ENCODE data around the gene REPS2. TPM values are rescaled to one million over a fixed set of nuclear protein-coding genes. Genes with fewer than 3 reads are reported as not detected.

REPS2 gene
- total RNA-seq, 1 experiment from 2014 or later: 4.5 TPM

DNA sequence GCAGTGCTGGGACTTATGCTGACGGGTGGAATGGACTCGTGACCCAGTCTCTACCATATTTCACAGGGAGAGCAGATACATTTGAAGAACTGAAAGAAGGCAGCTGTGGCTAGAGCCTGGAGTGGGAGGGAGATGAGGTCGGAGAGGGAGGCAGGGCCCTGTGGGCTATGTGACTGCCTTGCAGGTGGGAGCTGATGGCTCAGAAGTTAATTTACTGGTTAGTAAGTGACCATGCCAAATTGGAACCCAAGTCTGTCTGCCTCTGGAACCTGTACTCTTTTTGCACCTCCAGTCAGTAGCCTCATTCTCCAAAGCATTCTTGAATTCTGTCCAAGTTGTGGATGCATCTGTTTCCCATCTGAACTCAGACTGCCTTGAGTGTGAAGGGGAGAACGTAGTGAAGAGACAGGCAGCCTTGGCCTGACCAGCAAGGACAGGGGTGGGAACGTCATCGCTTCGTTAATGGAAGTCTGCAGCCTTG is 92.3 kb downstream of the REPS2 start:
- ChIA-PET CTCF (no interaction called here), POLR2A (no interaction called here)
- no peak overlapping the region for H3K4me3 ChIP-seq (ENCODE audit: low read depth in 2 of 2, low read length in 2 of 2)
- no peaks in the 10 kb centered on the region for H3K27me3 ChIP-seq (ENCODE audit: control insufficient read depth, insufficient read depth, low read length)
- BruUV-seq (replicated peaks): no TSS peak
- no peak overlapping the region for H3K27ac ChIP-seq (ENCODE audit: low read length)
- no peaks in the 10 kb centered on the region for H3K9me3 ChIP-seq (ENCODE audit: control insufficient read depth, insufficient read depth, low read depth, low read length)
- in situ Hi-C loops (cut with HindIII; ENCODE audit: low pct_unique_long_range_greater_than_20kb, low sequenced_read_pairs) (no loop called here), intact Hi-C loops (cut with micrococcal nuclease; ENCODE audit: unreplicated experiment) (no loop called here)
- H3K36me3 ChIP-seq (ENCODE audit: control insufficient read depth, insufficient read depth, low read length): no peaks in the 10 kb centered on the region
- DNase-seq (ENCODE audit: low read depth, low spot score): no peak
- ATAC-seq: no peak
- no peaks in the 10 kb centered on the region for H3K4me1 ChIP-seq (ENCODE audit: control insufficient read depth, insufficient read depth, low read length)
- TF ChIP-seq TCF7L2 (IDR thresholded peaks at IDR 0.05; ENCODE audit: low read depth, low read length) (no peak), SIN3A (IDR thresholded peaks at IDR 0.05; ENCODE audit: borderline replicate concordance, insufficient read depth, low read depth, low read length) (no peak), POLR2AphosphoS5 (IDR thresholded peaks at IDR 0.05; ENCODE audit: low read depth, low read length) (no peak), REST (IDR thresholded peaks at IDR 0.05; ENCODE audit: insufficient read depth in 1 of 2, low read depth in 2 of 2, low read length in 1 of 2) (no peak)
- TF ChIP-seq, protein P1, sequence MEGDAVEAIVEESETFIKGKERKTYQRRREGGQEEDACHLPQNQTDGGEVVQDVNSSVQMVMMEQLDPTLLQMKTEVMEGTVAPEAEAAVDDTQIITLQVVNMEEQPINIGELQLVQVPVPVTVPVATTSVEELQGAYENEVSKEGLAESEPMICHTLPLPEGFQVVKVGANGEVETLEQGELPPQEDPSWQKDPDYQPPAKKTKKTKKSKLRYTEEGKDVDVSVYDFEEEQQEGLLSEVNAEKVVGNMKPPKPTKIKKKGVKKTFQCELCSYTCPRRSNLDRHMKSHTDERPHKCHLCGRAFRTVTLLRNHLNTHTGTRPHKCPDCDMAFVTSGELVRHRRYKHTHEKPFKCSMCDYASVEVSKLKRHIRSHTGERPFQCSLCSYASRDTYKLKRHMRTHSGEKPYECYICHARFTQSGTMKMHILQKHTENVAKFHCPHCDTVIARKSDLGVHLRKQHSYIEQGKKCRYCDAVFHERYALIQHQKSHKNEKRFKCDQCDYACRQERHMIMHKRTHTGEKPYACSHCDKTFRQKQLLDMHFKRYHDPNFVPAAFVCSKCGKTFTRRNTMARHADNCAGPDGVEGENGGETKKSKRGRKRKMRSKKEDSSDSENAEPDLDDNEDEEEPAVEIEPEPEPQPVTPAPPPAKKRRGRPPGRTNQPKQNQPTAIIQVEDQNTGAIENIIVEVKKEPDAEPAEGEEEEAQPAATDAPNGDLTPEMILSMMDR (IDR thresholded peaks at IDR 0.05): no peak

DNA sequence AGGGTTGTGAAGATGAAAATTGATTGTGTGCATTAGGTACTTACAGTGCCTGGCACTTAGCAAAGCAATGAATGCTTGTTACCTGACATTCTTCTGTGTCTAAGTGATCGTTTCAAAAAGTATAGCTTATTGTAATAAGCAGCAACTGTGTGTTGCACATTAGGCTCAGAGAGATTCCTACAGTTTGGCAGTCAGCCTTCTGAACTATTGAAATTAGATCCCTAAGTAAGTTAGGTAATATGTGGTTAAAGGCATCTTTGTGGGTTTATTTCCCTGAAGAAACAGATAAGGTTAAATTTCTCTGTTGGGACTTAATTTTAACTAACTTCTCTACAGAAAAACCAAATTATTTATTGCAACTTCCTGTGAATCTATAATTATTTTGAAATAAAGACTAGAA is 93.4 kb downstream of the REPS2 start:
- no peak for TF ChIP-seq REST (IDR thresholded peaks at IDR 0.05; ENCODE audit: insufficient read depth in 1 of 2, low read depth in 2 of 2, low read length in 1 of 2)
- TF ChIP-seq POLR2AphosphoS5 (IDR thresholded peaks at IDR 0.05; ENCODE audit: low read depth, low read length): no peak
- no peak for TF ChIP-seq SIN3A (IDR thresholded peaks at IDR 0.05; ENCODE audit: borderline replicate concordance, insufficient read depth, low read depth, low read length)
- no peak for TF ChIP-seq TCF7L2 (IDR thresholded peaks at IDR 0.05; ENCODE audit: low read depth, low read length)
- TF ChIP-seq, protein P1 (IDR thresholded peaks at IDR 0.05): no peak
- no peak overlapping the region for H3K4me3 ChIP-seq (ENCODE audit: low read depth in 2 of 2, low read length in 2 of 2)
- intact Hi-C loops (cut with micrococcal nuclease; ENCODE audit: unreplicated experiment): no loop called here
- no peak overlapping the region for H3K27ac ChIP-seq (ENCODE audit: low read length)
- no peaks in the 10 kb centered on the region for H3K36me3 ChIP-seq (ENCODE audit: control insufficient read depth, insufficient read depth, low read length)
- H3K4me1 ChIP-seq (ENCODE audit: control insufficient read depth, insufficient read depth, low read length): no peaks in the 10 kb centered on the region
- BruUV-seq (replicated peaks): no TSS peak
- DNase-seq (ENCODE audit: low read depth, low spot score): no peak
- ChIA-PET CTCF (no interaction called here), POLR2A (no interaction called here)
- ATAC-seq: no peak
- H3K27me3 ChIP-seq (ENCODE audit: control insufficient read depth, insufficient read depth, low read length): no peaks in the 10 kb centered on the region
- in situ Hi-C loops (cut with HindIII; ENCODE audit: low pct_unique_long_range_greater_than_20kb, low sequenced_read_pairs): no loop called here
- no peaks in the 10 kb centered on the region for H3K9me3 ChIP-seq (ENCODE audit: control insufficient read depth, insufficient read depth, low read depth, low read length)

Data from Panc1 (cell line).